Tibial artery (tissue), 4 donors: Measurements from ENCODE around the gene GMEB2.
"Not testable (repeated sequence)": the region's sequence is repeated elsewhere in the genome, so short reads cannot be mapped to it uniquely, and the experiment has no call there.

ENCODE experiments used
- DNase-seq, 2 donors: peaks; one replicate each; pipeline ENCODE4 v3.0.0-alpha.2; 2019
- H3K27ac ChIP-seq, 2 donors: fragments of 200-600 bp; sonication (generic) in 1 of 2; 1 replicate in 1 of 2; 2 replicates in 1 of 2; pipeline ENCODE4 v1.5.1; 2018 to 2019; ENCODE audit warnings: mild to moderate bottlenecking in 1 of 2
- H3K27me3 ChIP-seq, 2 donors: fragments of 200-600 bp; sonication (generic) in 1 of 2; one replicate each; pipeline versions ENCODE4 v1.5.1 to v1.6.0; 2016 to 2019
- H3K36me3 ChIP-seq, 3 donors: fragments of 200-600 bp; sonication (generic) in 2 of 3; one replicate each; pipeline ENCODE4 v1.5.1; 2016 to 2019; ENCODE audit warnings: mild to moderate bottlenecking in 2 of 3
- H3K4me1 ChIP-seq, 4 donors: fragments of 200-600 bp; sonication (generic) in 2 of 4; 1 replicate in 3 of 4; 2 replicates in 1 of 4; pipeline ENCODE4 v1.5.1; 2016 to 2019
- H3K4me3 ChIP-seq, 2 donors: fragments of 200-600 bp; sonication (generic) in 1 of 2; 1 replicate in 1 of 2; 2 replicates in 1 of 2; pipeline ENCODE4 v1.5.1; 2018 to 2019; ENCODE audit warnings: mild to moderate bottlenecking in 2 of 2
- H3K9me3 ChIP-seq, 3 donors: fragments of 200-600 bp; sonication (generic) in 1 of 3; one replicate each; pipeline ENCODE4 v1.5.1; 2016 to 2019
- CTCF ChIP-seq, 2 experiments: fragments of 200-600 bp in 1 of 2; fragments of 450-650 bp in 1 of 2; IDR thresholded peaks; one replicate each; pipeline ENCODE4 v1.5.1; 2017 to 2019; ENCODE audit warnings: antibody characterized with exemption in 2 of 2, mild to moderate bottlenecking in 1 of 2, moderate library complexity in 1 of 2
- intact Hi-C: fragments of 100-400 bp; cut with DNase I; formaldehyde crosslinking; loops from one replicate; pipeline ENCODE4 v1.15.0; 2023; ENCODE audit warnings: low total_unique reads

The GMEB2 gene

GRCh38 chr20:63573647-63574131 is 53.2 kb downstream of the GMEB2 start:
- Histone ChIP-seq H3K4me3 (peak overlapping the region; percentile 64 to 98), H3K27me3 (peaks cover 0 to 14% of the 10 kb centered on the region in 2 donors), H3K27ac (peak overlapping the region; percentile 64 to 80), H3K4me1 (peaks cover 0 to 18% (median 15%) of the 10 kb centered on the region in 4 donors), H3K9me3 (no peaks in the 10 kb centered on the region), H3K36me3 (peaks cover 0 to 5% (median 0%) of the 10 kb centered on the region in 3 donors)
- TF ChIP-seq CTCF (IDR thresholded peaks at IDR 0.05): no peak
- DNase-seq: no peak
- intact Hi-C loops: no loop called here

GRCh38 chr20:63572788-63573646 is 53.9 kb downstream of the GMEB2 start:
- H3K4me1 ChIP-seq: peaks cover 0 to 18% (median 15%) of the 10 kb centered on the region in 4 donors
- no peak for DNase-seq
- TF ChIP-seq CTCF (IDR thresholded peaks at IDR 0.05): no peak

GRCh38 chr20:63572071-63572787 is 54.7 kb downstream of the GMEB2 start:
- TF ChIP-seq CTCF (IDR thresholded peaks at IDR 0.05): no peak
- no peaks in the 10 kb centered on the region for H3K9me3 ChIP-seq
- H3K27ac ChIP-seq: no peak overlapping the region
- H3K4me3 ChIP-seq: no peak overlapping the region
- peaks cover 0 to 18% (median 15%) of the 10 kb centered on the region in 4 donors for H3K4me1 ChIP-seq
- DNase-seq: no peak
- peaks cover 0 to 9% (median 0%) of the 10 kb centered on the region in 3 donors for H3K36me3 ChIP-seq
- peaks cover 0 to under 1% of the 10 kb centered on the region in 2 donors for H3K27me3 ChIP-seq
- intact Hi-C loops: no loop called here

More at GRCh38 chr20:63572788-63573646, 53.9 kb downstream of the GMEB2 start:
- peak overlapping the region; percentile 64 to 98 for H3K4me3 ChIP-seq
- H3K9me3 ChIP-seq: no peaks in the 10 kb centered on the region
- peaks cover 0 to 5% (median 0%) of the 10 kb centered on the region in 3 donors for H3K36me3 ChIP-seq
- H3K27me3 ChIP-seq: peaks cover 0 to 9% of the 10 kb centered on the region in 2 donors
- H3K27ac ChIP-seq: peak overlapping the region; percentile 64 to 80
- intact Hi-C loops: no loop called here

- intact Hi-C loops, H3K9me3 ChIP-seq, H3K4me3 ChIP-seq, H3K27me3 ChIP-seq, DNase-seq, H3K27ac ChIP-seq: not testable (repeated sequence)
- Histone ChIP-seq H3K36me3 (peaks cover 0 to 17% (median 0%) of the 10 kb centered on the region in 3 donors), H3K4me1 (peaks cover 0 to 18% (median 15%) of the 10 kb centered on the region in 4 donors)
Measured at GRCh38 chr20:63571087-63571478, 55.8 kb downstream of the GMEB2 start.

- no peak for TF ChIP-seq CTCF (IDR thresholded peaks at IDR 0.05)
- Histone ChIP-seq H3K36me3 (peaks cover 0 to 23% (median 5%) of the 10 kb centered on the region in 3 donors), H3K27me3 (no peaks in the 10 kb centered on the region), H3K4me1 (peaks cover 0 to 18% (median 15%) of the 10 kb centered on the region in 4 donors), H3K9me3 (no peaks in the 10 kb centered on the region), H3K27ac (no peak overlapping the region), H3K4me3 (no peak overlapping the region)
- DNase-seq: no peak
- intact Hi-C loops: no loop called here
Measured at GRCh38 chr20:63570281-63571086, 56.4 kb downstream of the GMEB2 start.
